Measurements from ENCODE around the gene NLRP6.

DNA sequence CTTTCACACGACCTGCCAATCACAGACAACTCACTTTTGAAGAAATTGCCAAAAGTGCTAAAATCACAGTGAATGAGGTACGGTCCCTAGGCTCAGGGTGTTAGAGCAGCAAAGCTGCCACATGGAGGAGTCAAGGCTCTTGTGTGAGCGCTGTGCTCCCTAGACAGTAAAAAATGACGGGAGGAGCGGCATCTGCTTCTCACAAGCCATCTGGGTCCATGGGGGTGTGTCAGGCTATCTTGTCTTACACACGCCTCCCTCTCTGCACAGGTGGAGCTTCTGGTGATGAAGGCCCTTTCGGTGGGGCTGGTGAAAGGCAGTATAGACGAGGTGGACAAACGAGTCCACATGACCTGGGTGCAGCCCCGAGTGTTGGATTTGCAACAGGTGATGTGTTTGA lies 26.7 kb upstream of the NLRP6 start:
- TF ChIP-seq POLR2AphosphoS5 (IDR thresholded peaks at IDR 0.05) (no peak), POLR2A (IDR thresholded peaks at IDR 0.05) (no peak), EP300 (IDR thresholded peaks at IDR 0.05) (no peak)
- TF ChIP-seq, protein P1, sequence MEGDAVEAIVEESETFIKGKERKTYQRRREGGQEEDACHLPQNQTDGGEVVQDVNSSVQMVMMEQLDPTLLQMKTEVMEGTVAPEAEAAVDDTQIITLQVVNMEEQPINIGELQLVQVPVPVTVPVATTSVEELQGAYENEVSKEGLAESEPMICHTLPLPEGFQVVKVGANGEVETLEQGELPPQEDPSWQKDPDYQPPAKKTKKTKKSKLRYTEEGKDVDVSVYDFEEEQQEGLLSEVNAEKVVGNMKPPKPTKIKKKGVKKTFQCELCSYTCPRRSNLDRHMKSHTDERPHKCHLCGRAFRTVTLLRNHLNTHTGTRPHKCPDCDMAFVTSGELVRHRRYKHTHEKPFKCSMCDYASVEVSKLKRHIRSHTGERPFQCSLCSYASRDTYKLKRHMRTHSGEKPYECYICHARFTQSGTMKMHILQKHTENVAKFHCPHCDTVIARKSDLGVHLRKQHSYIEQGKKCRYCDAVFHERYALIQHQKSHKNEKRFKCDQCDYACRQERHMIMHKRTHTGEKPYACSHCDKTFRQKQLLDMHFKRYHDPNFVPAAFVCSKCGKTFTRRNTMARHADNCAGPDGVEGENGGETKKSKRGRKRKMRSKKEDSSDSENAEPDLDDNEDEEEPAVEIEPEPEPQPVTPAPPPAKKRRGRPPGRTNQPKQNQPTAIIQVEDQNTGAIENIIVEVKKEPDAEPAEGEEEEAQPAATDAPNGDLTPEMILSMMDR (IDR thresholded peaks at IDR 0.05) = no peak

All from suprapubic skin (tissue), 4 donors.